ENCODE data around the gene HIP1. TPM values are rescaled to one million over a fixed set of nuclear protein-coding genes. Genes with fewer than 3 reads are reported as not detected.
A peak's percentile ranks its signal among the peaks of the same experiment; 100 is the strongest.

Gene HIP1
- total and polyA plus RNA-seq, 9 of the 15 experiments (the other 6 are each of a cell fraction or from before 2014, with no cell fraction given) = 2.4 to 13.7 (median 9.5) TPM

- TF ChIP-seq FOXA3 (CRISPR knock-in tag; conservative IDR thresholded peaks at IDR 0.05 in 1 of 2, IDR thresholded peaks at IDR 0.05 in 1 of 2) = 0 out of 4 replicates have a peak, but pooled peaks of 1 of the 2 experiments have one; percentile 10
- no peak for TF ChIP-seq SNRNP70 (optimal IDR thresholded peaks at IDR 0.05; ENCODE audit: low read depth, low read length)
- 0 out of 2 replicates have a peak, but pooled peaks have one; percentile 42 for TF ChIP-seq OTX1 (CRISPR knock-in tag; IDR thresholded peaks at IDR 0.05)
- 0 out of 2 replicates have a peak, but pooled peaks have one; percentile 31 for TF ChIP-seq HLTF (IDR thresholded peaks at IDR 0.05)
- peak; percentile 54; the same call in 1 of the 2 replicates for TF ChIP-seq ZBTB2 (IDR thresholded peaks at IDR 0.05)
- no peak for TF ChIP-seq MCM2 (IDR thresholded peaks at IDR 0.05; ENCODE audit: low read depth)
- no peak for TF ChIP-seq FOS (IDR thresholded peaks at IDR 0.05; ENCODE audit: extremely low read depth, insufficient read length)
- TF ChIP-seq FOXM1 (IDR thresholded peaks at IDR 0.05; ENCODE audit: low read depth) = peak; percentile 54; the same call in 1 of the 2 replicates
- TF ChIP-seq FOXM1 (CRISPR knock-in tag; IDR thresholded peaks at IDR 0.05; ENCODE audit: low read depth) = no peak
- no peak for TF ChIP-seq KLF1 (tag; IDR thresholded peaks at IDR 0.05)
- no peak for TF ChIP-seq SREBF1 (IDR thresholded peaks at IDR 0.05; ENCODE audit: borderline replicate concordance, low read depth, low read length)
- TF ChIP-seq ZNF316 (IDR thresholded peaks at IDR 0.05) = peak; percentile 98
- peak; percentile 66 for TF ChIP-seq CREM (IDR thresholded peaks at IDR 0.05; ENCODE audit: low read depth)
- peak; percentile 85 for TF ChIP-seq NFE2 (IDR thresholded peaks at IDR 0.05; ENCODE audit: low read depth)
- peak; percentile 68 for TF ChIP-seq HDGF (IDR thresholded peaks at IDR 0.05)
- TF ChIP-seq PATZ1 (CRISPR knock-in tag; IDR thresholded peaks at IDR 0.05; ENCODE audit: borderline replicate concordance) = no peak
- TF ChIP-seq TBL1XR1 (IDR thresholded peaks at IDR 0.05; ENCODE audit: low read length in 2 of 2) = peak in 1 of 2 experiments; percentile 44; a peak in 1 of 4 replicates
- TF ChIP-seq CEBPB (tag; IDR thresholded peaks at IDR 0.05) = peak; percentile 80
- TF ChIP-seq ZKSCAN8 (CRISPR knock-in tag; IDR thresholded peaks at IDR 0.05) = 0 out of 2 replicates have a peak, but pooled peaks have one; percentile 15
- TF ChIP-seq KLF16 (IDR thresholded peaks at IDR 0.05) = peak; percentile 78
- 0 out of 2 replicates have a peak, but pooled peaks have one; percentile 16 for TF ChIP-seq MYBL2 (IDR thresholded peaks at IDR 0.05; ENCODE audit: low read depth)
- no peak for TF ChIP-seq MYBL2 (CRISPR knock-in tag; IDR thresholded peaks at IDR 0.05; ENCODE audit: borderline replicate concordance)
- TF ChIP-seq PHF21A (IDR thresholded peaks at IDR 0.05; ENCODE audit: borderline replicate concordance, low read depth) = peak; percentile 55; the same call in 1 of the 2 replicates
Measured at GRCh38 chr7:75663302-75663907, 75.3 kb downstream of the HIP1 start (continued).
